ENCODE data around the gene IGF2BP3.

Gene IGF2BP3

GRCh38 chr7:23291957-23292560 is 178.2 kb downstream of the IGF2BP3 start:
- DNase-seq, result no peak

- no peak for DNase-seq
Measured at GRCh38 chr7:23290993-23291392, 179.3 kb downstream of the IGF2BP3 start.

DNA sequence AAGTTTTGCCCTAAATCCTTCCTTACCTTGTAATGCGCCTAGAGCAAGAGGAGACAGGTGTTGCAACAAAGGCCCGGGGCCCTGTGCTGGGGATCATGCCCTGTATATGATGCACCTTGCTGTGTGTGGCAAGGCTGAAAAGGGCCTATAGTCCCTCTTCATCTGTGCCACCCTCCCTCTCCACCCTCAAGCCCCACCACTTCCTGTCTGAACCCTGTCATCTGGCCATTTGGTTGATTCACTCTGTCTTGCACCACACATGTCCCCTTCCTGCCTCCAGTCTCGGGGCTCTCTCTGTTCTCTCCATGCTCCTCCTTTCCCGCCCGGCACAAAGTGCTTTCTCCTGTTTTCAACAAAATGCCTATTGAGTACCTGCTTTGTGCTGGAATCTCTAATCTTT is 182.7 kb downstream of the IGF2BP3 start:
- DNase-seq, result no peak

GRCh38 chr7:23285657-23286646 is 184.3 kb downstream of the IGF2BP3 start:
- no peak for DNase-seq

GRCh38 chr7:23284871-23285270 is 185.4 kb downstream of the IGF2BP3 start:
- DNase-seq, result no peak

DNA sequence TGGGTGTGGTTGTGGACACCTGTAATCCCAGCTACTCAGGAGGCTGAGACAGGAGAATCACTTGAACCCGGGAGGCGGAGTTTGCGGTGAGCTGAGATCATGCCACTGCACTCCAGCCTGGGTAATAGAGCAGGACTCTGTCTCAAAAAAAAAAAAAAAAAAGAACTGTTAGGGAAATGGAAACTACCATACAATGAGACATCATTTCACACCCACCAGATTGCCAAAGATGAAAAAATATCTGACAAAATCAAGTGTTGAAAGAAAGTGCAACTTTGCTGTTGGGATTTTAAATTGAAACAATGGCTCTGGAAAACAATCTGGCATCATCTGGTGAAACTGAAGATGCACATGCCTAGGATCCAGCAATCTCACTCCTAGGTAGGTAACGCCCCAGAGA is 187.2 kb downstream of the IGF2BP3 start:
- no peak for DNase-seq

- no peak for DNase-seq
Measured at GRCh38 chr7:23279819-23280525, 190.3 kb downstream of the IGF2BP3 start.

- DNase-seq, result peak; percentile 63
Measured at GRCh38 chr7:23277359-23277989, 192.8 kb downstream of the IGF2BP3 start.

GRCh38 chr7:23276947-23277346 is 193.3 kb downstream of the IGF2BP3 start:
- no peak for DNase-seq

- no peak for DNase-seq
Measured at GRCh38 chr7:23276376-23276775, 193.9 kb downstream of the IGF2BP3 start.

- peak; percentile 61 for DNase-seq
Measured at GRCh38 chr7:23275912-23276311, 194.4 kb downstream of the IGF2BP3 start.

DNA sequence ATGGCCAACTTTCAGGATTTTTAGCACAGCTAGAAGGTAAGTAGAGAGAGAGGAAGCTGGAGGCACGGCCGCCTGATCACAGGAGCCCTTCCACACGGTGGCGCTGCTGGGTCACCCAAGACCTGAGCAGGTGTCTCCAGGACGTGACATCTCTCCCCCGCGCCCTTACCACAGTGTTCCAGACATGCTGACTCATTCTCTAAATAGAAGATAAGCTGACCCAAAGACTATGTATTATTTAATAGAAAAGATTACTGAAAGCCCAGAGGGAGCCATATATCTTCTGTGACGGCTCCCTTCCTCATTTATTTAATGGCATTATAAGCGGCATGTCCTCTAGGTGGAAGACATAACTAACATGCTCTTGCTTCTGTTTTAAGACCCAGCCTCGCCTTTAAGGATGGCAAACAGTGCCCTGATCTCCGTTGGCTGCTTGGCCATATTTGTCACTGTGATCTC is 197.1 kb downstream of the IGF2BP3 start:
- DNase-seq, result peak; percentile 87

DNA sequence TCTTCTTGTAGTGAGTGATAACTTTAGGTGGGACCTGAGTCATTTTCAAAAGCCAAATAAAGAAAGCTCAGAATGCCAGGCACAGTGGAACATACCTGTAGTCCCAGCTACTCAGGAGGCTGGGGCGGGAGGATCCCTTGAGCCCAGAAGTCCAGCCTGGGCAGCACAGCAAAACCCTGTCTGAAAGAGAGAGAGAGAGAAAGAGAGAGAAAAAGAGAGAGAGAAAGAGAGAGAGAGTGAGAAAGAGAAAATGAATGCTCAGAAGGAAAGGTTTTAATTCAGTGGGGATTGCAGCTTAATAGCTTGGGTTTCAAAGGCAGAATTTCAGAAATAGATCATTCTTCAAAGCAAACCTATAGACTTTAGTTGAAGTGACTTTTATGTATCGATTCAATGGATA is 198.0 kb downstream of the IGF2BP3 start:
- DNase-seq, result no peak

DNA sequence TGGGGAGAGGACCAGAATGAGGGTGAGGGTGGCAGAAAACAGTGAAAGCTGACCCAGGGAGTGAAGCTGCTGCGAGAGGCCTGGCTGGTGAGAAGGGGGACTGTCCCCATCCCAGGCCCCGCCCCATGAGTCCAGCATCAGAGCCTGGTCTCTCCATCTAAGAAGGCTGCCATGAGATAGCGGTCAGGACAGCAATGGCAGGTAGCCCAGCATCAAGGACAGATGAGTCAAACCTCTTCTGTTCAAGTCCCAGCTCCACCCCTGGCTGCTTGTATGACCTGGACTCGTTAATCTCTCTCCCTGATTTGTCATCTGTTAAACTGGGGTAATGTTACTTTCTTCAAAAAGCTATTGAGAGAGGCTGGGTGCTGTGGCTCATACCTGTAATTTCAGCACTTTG is 201.5 kb downstream of the IGF2BP3 start:
- DNase-seq, result no peak

GRCh38 chr7:23268167-23268566 is 202.1 kb downstream of the IGF2BP3 start:
- no peak for DNase-seq

- no peak for DNase-seq
Measured at GRCh38 chr7:23267357-23267756, 202.9 kb downstream of the IGF2BP3 start.

GRCh38 chr7:23266918-23267317 is 203.4 kb downstream of the IGF2BP3 start:
- DNase-seq, result no peak

GRCh38 chr7:23264916-23265458 is 205.3 kb downstream of the IGF2BP3 start:
- no peak for DNase-seq

DNA sequence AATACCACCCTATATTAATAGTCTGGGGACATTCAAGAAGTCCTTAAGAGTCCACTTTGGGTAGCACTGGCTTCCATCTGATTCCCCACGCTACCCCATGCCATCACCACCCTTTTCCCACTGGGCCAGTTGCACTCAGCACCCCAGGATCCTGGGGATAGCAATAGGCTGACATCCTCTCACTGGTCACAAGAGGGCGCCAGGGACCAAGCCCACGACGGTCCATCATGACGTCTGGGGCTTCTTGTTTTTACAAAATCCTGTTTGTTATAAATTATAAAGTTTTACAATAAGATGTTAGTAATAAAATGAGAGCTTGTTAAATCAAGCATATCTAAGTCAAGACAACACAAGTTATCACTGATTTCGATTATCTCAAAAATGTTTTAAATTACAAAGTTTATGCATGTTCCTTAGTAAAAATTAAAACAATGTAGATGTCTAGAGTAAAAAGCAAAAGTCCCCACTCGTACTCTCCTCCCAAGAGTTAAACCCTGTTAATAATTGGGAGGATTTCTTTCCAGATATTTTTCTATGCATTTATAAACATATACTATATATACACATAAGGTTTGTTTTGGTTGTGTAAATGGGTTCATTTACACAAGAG is 208.3 kb downstream of the IGF2BP3 start:
- DNase-seq, result peak; percentile 40

DNA sequence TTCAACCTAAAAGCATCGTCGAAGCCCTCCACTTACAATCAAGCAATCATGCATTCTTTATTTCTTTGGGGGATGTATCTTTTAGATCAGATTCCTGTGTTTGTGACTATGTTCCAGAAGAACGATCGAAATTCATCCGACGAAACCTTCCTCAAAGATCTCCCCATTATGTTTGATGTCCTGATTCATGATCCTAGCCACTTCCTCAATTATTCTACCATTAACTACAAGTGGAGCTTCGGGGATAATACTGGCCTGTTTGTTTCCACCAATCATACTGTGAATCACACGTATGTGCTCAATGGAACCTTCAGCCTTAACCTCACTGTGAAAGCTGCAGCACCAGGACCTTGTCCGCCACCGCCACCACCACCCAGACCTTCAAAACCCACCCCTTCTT is 209.9 kb downstream of the IGF2BP3 start:
- no peak for DNase-seq

All from NCI-H1105 treated with DMSO at 0.1 percent for 48 hours (cell line).